Stimulated activated CD8-positive, alpha-beta memory T cell treated with anti-CD3 and anti-CD28 coated beads, Interleukin-4, amount 100 ng/mL, for 48 hours (primary cell): ENCODE data around the gene SNX8.

Experiments used
- DNase-seq: peaks from one replicate; pipeline ENCODE4 v3.0.0-alpha.2; 2020

The SNX8 gene

DNA sequence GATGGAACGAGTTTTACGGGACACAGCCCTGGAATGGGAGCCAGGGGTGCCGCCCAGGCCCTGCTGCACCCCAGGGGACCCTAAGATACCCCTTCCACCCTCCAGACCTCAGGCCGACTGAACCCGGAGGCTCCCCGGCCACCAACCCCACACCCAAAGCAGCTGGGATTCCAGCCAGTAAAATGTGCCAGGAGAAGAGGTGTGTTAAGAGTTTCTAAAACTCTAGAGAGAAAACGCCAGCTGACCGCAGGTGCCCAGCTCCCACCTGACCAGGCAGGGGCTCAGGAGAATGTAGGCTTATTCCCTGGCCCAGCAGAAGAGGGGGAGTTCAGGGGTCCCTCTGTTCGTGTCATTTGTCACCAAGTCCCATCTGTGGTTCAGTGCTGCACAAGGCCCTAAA, 54.8 kb downstream of the SNX8 start:
- DNase-seq: no peak

DNA sequence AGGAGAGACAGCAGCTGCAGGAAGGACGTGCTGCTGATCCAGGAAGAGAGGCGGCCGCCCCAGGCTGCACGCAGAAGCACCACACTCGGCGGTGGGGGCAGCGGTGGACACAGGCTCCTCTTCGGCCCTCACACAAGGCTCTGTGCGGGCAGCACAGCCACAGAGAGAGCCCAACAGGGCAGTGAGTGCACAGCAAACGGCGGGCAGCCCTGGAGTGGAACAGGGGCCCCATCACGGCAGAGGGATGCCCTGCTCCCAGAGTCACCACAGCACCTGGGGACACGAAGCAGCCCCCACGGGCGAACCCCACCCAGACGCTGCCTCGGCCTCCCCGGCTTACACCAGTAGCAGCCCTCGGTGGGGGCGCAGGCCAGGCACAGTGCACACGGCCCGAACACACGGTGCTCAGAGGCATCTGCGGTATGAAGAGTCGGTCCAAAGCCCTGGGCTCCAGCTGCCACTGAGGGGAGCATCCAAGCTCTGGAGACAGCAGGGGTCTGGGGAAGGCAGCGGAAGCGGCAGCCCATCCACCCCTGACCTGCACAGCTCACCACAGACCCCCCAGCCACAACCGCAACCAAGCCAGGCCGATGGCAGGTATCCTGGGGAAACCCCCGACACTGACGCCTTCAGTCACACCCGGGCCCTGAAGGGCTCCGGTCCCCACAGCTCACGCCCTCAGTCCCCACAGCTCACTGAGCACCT, 55.4 kb downstream of the SNX8 start:
- no peak for DNase-seq

DNA sequence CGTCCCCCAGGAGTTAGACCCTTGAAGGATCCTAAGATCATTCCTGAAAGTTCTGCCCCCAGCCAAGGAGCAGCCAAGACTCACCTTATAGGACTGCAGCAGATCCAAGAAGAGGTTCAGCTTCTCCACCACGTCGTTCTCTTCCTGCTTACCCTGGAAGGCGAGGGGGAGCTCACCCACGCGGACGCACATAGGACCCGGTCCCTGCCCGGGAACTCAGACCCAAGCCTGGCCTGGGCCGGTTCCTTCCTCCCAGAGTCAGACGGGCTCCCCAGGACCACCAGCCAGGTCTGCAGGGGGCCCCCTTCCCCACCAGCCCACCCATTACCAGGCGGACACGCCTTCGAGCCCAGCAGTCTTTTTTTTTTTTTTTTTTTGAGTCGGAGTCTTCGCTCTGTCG, 56.6 kb downstream of the SNX8 start:
- no peak for DNase-seq

DNA sequence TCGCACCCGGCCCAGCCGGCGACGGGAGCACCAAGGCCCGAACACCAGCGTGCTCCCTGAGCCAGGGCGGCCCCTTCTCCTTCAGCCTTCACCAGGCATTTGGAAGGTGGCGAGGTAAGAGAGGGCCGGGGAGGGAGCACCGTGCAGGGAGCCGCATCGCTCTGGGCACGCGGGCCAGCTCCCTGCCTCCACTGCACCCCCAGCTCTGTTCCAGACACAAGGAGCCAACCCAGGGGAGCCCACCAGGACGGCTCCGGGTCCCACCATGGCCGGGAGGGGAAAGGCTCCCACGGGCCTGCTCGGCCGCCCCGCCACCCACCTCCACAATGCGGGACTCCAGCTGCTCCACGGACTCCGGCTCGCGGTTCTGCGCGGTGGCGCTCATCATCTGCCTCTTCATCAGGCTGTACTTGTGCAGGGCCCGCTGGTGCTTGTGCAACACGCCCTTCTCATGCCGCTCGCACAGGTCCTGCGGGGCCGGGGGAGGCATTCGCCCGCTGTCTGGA, 57.1 kb downstream of the SNX8 start:
- DNase-seq: no peak

DNA sequence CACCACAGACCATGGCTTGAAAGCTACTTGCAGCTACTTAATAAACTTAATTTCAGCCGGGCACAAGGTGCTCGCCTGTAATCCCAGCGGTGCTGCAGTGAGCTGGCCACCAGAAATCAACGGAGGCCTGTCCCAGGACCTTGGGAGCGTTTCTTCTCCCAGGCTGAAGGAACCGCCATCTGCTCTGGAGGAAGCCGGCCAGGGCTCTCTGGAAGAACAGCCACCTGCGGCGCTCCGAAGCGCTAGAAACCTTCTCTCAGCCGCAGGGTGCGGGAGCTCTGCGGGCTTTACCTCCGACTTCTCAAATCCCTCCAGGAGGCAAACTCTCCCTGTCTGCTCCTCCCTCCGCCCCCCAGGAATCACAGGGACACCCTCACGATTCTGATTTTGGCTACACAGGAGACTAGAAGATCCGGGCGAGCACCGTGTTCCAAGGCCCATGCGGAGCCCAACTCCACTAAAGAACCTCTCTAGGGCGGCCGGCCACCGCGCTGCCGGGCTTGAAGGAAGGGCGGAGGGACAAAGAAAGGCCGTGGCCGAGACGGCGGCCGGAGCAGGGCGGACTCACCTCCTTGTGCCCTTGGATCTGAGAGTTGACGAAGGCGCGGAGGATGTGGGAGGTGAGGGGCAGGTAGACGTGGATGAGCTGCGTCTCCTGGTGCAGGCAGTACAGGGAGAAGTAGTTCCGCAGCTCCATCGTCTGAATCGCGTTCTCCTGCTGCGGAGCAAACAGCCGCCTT, 57.8 kb downstream of the SNX8 start:
- no peak for DNase-seq

DNA sequence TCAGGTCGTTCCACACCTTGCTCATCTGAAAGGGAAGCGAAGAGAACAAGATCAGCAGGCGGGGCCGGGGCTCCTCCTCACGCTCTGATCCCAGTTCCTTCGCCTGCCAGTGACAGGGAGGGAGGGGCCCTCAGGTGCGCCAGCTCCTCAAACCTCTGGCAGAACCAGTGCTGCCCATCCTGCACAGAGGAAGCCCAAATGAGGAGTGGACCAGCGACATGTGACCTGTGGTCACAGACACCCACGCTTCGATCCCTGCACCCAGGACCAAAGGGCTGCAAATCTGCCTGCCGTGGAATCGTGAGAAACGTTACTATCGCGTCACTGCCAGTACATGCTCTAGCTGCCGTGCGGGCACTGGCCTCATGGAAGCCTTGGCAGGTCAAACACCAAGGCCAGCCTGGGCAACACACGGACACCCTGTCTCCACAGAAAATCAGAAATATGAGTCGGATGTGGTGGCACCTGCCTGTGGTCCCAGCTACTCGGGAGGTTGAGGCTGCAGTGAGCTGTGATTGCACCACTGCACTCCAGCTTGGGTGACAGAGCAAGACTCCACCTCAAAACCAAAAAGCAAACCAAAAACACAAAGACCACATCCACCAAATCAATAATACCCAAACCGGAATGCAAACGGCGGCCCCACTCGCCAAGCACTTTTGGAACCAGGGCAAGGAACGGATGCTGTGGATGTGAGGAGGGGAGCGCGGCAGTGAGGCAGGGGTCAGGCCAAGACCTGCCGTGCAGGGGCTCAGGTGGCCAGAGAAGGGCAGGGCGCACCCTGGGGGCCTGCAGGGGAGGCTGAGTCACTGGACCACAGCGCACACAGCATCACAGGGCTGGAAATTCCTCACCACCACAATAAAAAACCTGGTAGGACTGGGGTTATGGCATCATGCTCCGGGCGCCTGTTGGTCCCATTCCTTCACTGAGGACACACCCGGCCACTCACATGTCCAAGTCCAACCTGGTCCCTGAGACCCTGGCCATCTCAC, 58.8 kb downstream of the SNX8 start:
- no peak for DNase-seq

DNA sequence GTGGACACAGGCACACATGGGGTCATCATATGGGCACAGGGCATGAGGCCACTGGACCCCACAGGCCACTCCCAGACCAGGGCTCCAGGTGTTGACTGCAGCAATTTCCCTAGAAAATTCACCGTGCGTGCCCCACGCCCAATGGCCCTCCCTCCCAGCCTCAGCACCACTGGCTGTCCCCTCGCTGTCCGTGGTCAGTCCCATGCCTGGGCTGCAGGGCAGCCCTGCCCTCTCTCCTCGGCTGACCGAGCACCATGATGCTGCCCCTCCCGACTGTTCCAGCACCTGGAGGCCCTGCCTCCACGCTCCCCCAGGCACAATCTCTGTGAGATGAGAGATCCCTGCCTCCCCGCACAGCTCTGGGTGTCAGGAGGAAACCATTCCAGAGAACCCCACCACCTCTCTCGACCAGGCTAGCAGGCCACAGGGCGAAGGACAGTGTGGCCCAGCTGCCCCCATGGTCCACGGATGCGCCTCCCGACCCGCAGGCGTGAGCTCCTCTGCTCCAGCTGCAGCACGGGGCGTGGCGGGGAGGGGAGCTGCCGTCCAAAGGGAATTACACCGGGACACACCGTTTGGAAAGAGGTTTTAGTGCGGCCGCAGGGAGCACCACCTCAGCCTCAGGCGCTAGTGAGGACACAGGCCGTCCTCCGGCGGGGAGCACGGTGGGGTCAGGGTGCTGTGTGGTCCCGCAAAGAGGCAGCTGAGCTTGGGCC, 59.7 kb downstream of the SNX8 start:
- DNase-seq: no peak

DNA sequence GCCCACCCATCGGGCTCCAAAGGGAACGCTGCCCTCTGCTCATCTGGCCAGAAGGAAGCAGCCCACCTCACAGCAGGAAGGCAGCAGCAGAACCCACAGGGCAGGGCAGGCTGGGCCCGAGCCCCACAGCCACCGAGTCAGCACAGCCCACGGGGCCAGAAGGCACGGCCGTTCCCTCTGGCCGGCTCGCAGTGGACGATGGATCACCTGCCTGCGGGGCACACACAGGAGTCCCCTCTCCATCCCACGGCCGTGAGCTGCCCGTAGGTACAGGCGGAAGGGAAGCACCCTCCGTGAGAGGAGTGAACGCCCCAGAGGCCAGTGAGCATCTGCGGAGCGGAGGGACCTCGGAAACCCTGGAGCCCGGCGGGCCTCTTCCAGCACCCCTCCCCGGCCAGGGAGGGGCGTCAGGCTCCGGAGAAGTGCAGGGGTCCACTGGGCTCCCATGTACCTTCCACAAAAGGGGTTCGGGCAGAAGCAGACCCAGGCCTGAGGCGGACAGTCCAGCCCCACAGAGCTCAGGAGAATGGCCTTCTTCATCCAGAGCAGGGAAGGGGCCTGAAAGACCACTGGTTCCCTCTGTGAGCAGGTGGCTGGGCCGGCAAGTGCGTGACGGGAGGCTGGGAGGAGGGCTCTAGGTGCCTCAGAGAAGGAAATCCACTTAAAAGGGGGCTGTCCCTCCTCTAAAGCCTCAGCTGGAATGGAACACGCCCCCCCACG, 60.6 kb downstream of the SNX8 start:
- no peak for DNase-seq

DNA sequence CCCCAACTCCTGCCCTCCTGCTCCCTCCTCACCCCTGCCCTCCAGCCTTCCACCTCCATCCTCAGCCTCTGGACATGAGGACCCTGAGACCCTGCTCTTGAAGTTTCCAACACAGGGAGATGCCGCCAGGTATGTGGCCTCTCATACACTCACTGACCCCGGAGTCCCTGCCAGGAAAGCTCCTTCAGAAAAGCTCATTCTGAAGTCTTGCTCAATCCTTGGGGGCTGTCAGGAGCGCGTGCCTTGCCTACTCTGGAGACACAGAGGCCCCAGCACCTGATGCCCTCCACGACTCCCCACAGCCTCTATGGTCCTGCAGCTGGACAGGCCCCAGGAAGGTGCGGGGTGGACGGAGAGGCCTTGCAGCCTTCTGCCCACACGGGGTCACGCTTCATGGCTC, 61.2 kb downstream of the SNX8 start:
- DNase-seq: no peak

DNA sequence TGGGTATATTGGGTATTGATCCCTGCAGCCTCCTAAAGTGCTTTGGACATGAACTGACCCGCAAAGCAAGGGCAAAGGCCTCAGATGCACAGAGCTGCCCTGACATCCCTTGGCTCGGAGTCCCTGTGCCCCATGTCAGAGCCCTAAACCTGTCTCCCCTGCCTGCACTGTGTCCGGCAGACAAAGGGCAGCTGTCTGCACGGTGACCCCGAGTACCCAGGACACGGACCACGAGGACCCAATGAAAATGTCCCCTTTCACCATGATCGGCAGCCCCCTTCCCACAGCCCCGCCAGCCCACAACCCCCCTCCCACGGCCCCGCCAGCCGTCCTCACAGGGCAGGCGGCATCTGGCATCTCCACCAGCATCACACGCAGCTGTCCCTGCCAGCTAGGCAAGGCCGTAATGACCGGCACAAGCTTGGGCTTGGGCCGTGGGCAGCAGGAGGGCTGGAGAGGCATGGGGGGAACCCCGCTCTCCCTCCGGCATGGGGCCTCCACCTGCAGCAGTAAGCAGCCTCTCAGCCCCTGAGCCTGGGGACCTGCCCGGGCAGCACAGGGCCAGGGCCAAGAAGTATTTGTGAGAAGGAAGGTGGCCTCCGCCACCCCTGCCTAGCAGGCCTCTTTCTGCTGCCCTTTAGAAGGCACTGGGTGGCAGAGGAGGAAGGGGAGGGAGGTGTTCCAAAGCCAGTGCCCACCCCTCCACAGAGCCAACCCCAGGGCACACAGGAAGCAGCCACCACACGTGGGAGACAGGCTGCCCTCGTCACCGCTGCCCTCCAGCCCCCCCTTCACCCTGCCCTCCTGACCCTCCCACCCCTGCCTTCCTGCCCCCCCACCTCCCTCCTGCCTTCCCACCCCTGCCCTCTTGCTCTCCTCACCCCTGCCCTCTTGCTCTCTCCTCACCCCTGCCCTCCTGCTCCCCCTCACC, 62.1 kb downstream of the SNX8 start:
- DNase-seq: no peak

DNA sequence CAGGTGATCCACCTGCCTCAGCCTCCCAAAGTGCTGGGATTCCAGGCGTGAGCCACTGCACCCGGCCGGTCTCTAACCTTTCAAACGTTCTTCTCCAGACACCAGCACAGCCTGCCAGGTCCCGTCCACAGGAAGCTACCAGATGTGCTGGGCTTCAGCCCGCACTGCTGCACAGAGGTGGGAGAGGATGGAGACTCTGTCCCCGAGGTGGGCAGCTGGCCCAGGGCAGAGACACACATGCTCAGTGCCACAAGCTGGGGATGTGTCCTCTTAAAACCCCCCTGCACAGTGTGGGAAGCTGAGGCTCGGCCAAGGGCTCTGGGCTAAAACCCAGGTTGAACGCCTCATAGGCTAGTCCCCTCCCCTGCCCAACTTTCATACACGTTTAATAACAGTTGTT, 62.9 kb downstream of the SNX8 start:
- no peak for DNase-seq

DNA sequence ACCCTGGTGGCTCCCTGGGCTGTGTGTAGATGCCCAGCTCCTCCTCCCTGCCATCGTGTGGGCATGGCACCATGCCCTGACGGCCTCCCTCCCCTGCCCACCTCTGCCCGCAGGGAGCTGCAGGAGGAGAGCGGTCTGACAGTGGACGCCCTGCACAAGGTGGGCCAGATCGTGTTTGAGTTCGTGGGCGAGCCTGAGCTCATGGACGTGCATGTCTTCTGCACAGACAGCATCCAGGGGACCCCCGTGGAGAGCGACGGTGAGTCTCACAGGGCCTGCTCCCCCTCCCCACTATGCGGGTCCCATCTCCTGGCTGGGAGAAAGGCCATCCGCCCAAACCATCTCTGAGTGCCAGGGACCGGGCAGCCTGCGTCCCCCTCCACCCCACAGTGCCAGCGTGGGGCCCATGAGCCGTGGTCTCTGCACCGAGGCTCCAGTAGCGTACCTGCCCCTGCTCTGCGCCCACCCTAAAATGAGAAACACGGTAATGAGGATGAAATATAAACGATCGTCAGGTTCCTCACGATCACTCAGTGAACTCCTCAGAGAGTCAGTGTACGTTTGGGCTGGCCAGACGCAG, 64.4 kb downstream of the SNX8 start:
- DNase-seq: no peak

DNA sequence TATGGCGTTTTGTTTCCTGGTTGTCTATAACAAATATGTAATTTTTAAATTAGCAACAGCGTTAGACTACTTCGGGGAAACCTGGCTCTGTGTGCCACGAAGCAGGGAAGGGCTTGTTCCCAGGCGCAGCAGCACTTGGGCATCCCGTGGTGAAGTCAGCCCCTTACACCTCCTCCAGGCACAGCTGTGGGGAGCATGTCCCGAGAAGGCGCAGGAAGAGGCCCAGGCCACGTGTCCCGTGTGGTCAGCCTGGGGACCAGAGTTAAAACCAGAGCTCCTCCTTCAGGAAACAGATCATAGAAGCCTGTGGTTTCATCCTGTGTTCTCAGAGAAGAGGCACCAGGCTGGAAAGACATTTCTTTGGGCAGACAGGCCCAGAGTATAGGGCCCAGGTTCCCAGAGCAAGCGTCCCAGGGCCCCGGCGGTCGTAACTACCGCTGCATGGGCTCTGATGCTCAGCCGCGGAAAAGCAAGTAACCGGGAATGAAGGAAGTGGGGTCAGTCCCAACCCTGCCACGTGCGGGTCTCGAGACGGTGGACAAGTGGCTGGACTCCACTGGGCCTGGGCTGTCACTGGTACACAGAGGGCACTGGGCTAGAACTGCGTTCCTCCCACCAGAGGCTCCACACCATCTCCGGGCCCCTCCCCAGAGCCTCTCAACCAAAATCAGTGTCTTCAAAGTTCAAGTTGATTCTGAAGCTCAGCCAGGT, 65.1 kb downstream of the SNX8 start:
- DNase-seq: peak; percentile 40

DNA sequence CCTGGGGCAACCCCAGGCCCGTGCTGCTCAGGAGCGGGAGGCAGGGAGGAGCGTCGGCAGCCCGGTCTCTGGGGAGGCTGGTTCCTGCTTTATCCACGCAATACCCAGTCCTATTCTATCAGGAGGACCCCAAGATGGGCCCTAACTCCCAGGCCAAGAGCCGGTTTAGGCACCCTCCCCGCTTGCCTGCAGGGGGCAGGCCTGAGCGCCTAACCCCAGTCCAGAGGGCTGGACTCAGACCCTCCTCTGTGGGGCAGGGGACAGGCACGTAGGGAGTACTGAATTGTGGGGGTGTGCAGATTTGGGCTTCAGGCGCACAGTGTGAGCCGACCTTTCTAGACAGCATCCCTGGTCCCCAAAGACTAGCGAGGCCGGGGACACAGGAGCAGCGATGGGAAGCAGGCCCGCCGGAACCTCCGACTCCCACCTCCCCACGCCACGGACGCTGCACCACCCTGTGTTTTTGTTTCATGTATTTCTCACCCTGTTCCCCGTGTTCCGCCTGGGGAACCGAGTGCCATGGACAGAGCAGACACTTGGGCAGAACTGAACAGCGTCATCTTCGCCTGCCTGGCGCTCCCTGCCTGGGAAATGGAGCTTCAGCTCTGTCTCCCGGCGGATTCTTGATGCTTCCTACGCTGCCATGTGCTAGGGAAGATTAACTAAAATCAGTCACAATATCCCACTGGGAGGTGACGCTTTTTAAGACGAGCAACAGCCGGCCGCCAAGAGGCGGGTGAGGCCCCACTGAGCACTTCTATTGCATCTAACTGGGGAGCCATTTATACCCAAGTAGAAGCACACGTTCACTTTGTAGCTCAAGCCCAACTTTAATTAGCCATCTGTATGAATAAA, 66.9 kb downstream of the SNX8 start:
- DNase-seq: peak; percentile 62

DNA sequence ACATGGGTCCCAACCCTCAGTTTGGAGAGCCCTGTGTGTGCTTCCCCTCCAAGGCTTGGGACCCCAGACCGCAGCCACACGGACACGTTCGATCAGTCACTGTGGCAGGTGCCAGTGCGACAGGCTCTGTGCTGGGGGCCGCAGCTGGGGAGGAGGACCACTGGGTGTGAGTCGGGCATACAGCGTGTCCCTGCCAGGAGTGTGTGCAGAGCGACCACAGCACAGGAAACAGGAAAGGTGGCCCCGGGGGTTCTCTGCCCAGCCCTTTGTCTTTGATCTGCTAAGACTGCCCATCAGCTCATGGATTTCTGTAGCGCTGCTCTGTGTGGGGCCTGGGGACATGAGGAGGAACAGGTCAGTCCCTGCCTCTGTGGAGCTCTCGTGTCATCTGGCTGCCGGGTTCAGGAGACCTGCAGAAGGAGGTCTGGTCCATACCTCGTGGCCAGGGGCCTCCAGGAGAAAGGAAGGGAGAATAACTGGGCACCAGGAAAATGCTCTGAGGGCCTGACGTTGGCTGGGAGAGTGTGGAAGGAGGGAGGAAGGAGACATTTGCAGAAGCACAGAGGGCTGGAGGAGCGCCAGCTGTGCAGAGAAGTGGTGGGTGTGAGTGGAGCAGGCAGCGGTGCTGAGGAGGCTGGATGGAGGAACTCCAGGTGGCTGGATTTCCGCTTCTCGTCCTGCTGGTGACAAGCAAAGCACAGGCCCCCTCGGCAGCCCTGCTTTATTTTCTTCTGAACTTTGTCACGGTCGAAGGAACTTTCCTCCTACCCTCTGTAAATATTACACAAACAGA, 68.2 kb downstream of the SNX8 start:
- no peak for DNase-seq

DNA sequence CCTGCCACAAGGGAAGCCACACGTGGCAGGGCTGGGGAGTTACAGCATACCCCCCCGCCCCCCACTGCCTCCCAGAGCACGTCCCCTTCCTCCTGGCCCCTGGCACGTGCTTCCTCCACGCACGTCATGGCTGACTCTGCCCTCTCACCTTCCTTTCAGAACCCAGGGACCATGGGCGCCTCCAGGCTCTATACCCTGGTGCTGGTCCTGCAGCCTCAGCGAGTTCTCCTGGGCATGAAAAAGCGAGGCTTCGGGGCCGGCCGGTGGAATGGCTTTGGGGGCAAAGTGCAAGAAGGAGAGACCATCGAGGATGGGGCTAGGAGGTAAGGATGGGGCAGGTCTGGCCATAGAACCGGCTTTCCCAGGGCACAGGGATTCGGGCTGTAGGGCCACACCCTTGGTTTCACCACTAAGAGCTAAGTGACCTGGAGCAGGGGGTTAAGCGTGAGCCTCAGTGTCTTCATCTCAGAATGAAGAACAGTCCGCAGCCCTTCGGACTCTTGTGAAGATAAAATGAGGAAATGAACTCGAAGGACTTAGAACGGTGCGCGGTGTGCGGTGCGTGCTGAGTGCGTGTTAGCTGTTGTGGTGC, 69.7 kb downstream of the SNX8 start:
- no peak for DNase-seq

DNA sequence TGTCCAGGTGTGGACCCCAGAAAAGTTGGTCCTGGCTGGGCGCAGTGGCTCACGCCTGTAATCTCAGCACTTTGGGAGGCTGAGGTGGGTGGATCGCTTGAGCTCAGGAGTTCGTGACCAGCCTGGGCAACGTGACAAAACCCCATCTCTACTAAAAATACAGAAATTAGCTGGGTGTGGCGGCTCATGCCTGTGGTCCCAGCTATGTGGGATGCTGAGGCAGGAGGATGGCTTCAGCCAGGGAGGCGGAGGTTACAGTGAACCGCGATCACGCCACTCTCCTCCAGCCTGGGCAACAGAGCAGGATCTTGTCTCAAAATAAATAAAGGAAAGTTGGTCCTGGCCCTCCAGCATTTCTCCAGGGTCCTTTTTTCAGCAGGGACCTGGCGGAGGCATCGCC, 70.8 kb downstream of the SNX8 start:
- DNase-seq: no peak
